Measurements from ENCODE around the gene ATG9B. TPM values are rescaled to one million over a fixed set of nuclear protein-coding genes. Genes with fewer than 3 reads are reported as not detected.

The ATG9B gene
- total and polyA plus RNA-seq, 2 donors (not counting 1 experiment from before 2014, with no cell fraction given), result under 0.01 to 0.03 TPM

GRCh38 chr7:151062111-151062398, 37.8 kb upstream of the ATG9B start:
- Histone ChIP-seq H2AFZ (ENCODE audit: low read length) (no peak overlapping the region), H3K4me3 (replicated peaks in 1 of 4; ENCODE audit: control extremely low read depth in 1 of 4, insufficient read depth in 1 of 4, low read depth in 3 of 4, low read length in 4 of 4) (peak overlapping the region in 1 of 4 experiments; percentile 89), H4K20me1 (ENCODE audit: control insufficient read depth, extremely low read depth, insufficient read depth, low read length) (no peaks in the 10 kb centered on the region), H3K27me3 (ENCODE audit: control insufficient read depth, insufficient read depth, low read length) (no peaks in the 10 kb centered on the region), H3K79me2 (ENCODE audit: control insufficient read depth, insufficient read depth, low read length) (peaks cover 33% of the 10 kb centered on the region), H3K9ac (ENCODE audit: insufficient read depth, low read length) (no peak overlapping the region), H3K4me2 (ENCODE audit: extremely low read depth, insufficient read depth, low read length) (no peak overlapping the region), H3K9me3 (ENCODE audit: control insufficient read depth, insufficient read depth, low read depth, low read length) (no peaks in the 10 kb centered on the region), H3K4me1 (ENCODE audit: control insufficient read depth, extremely low read depth, insufficient read depth, low read length) (peaks cover 20% of the 10 kb centered on the region), H3K27ac (ENCODE audit: insufficient read depth, low read length) (no peak overlapping the region), H3K36me3 (ENCODE audit: control insufficient read depth, insufficient read depth, low read length) (peaks cover 18% of the 10 kb centered on the region)
- TF ChIP-seq CTCF (conservative IDR thresholded peaks at IDR 0.05 in 1 of 2, IDR thresholded peaks at IDR 0.05 in 1 of 2; ENCODE audit: low read depth in 1 of 2, low read length in 2 of 2) (no peak), EZH2 (IDR thresholded peaks at IDR 0.05; ENCODE audit: low read length, missing control alignments) (no peak)
- DNase-seq (ENCODE audit: low read depth in 2 of 2), result no peak

GRCh38 chr7:151061213-151062110, 37.2 kb upstream of the ATG9B start:
- TF ChIP-seq EZH2 (IDR thresholded peaks at IDR 0.05; ENCODE audit: low read length, missing control alignments) (no peak), CTCF (conservative IDR thresholded peaks at IDR 0.05 in 1 of 2, IDR thresholded peaks at IDR 0.05 in 1 of 2; ENCODE audit: low read depth in 1 of 2, low read length in 2 of 2) (no peak)
- peaks cover 33% of the 10 kb centered on the region for H3K79me2 ChIP-seq (ENCODE audit: control insufficient read depth, insufficient read depth, low read length)
- H3K9me3 ChIP-seq (ENCODE audit: control insufficient read depth, insufficient read depth, low read depth, low read length), result no peaks in the 10 kb centered on the region
- H3K36me3 ChIP-seq (ENCODE audit: control insufficient read depth, insufficient read depth, low read length), result peaks cover 18% of the 10 kb centered on the region
- H3K4me3 ChIP-seq (replicated peaks in 1 of 4; ENCODE audit: control extremely low read depth in 1 of 4, insufficient read depth in 1 of 4, low read depth in 3 of 4, low read length in 4 of 4), result peak overlapping the region; percentile 12 to 89 (median 81)
- H3K27me3 ChIP-seq (ENCODE audit: control insufficient read depth, insufficient read depth, low read length), result no peaks in the 10 kb centered on the region
- peak overlapping the region; percentile 93 for H3K4me2 ChIP-seq (ENCODE audit: extremely low read depth, insufficient read depth, low read length)
- peak overlapping the region; percentile 93 for H3K27ac ChIP-seq (ENCODE audit: insufficient read depth, low read length)
- no peaks in the 10 kb centered on the region for H4K20me1 ChIP-seq (ENCODE audit: control insufficient read depth, extremely low read depth, insufficient read depth, low read length)
- no peak for DNase-seq (ENCODE audit: low read depth in 2 of 2)
- no peak overlapping the region for H3K9ac ChIP-seq (ENCODE audit: insufficient read depth, low read length)
- H2AFZ ChIP-seq (ENCODE audit: low read length), result no peak overlapping the region
- H3K4me1 ChIP-seq (ENCODE audit: control insufficient read depth, extremely low read depth, insufficient read depth, low read length), result peaks cover 23% of the 10 kb centered on the region

- no peak overlapping the region for H2AFZ ChIP-seq (ENCODE audit: low read length)
- peak overlapping the region; percentile 93 for H3K27ac ChIP-seq (ENCODE audit: insufficient read depth, low read length)
- peak overlapping the region; percentile 80 to 89 (median 81) for H3K4me3 ChIP-seq (replicated peaks in 1 of 4; ENCODE audit: control extremely low read depth in 1 of 4, insufficient read depth in 1 of 4, low read depth in 3 of 4, low read length in 4 of 4)
- H3K79me2 ChIP-seq (ENCODE audit: control insufficient read depth, insufficient read depth, low read length), result peaks cover 33% of the 10 kb centered on the region
- peak overlapping the region; percentile 74 for H3K9ac ChIP-seq (ENCODE audit: insufficient read depth, low read length)
- H3K27me3 ChIP-seq (ENCODE audit: control insufficient read depth, insufficient read depth, low read length), result no peaks in the 10 kb centered on the region
- peaks cover 23% of the 10 kb centered on the region for H3K4me1 ChIP-seq (ENCODE audit: control insufficient read depth, extremely low read depth, insufficient read depth, low read length)
- H3K36me3 ChIP-seq (ENCODE audit: control insufficient read depth, insufficient read depth, low read length), result peaks cover 13% of the 10 kb centered on the region
- H3K9me3 ChIP-seq (ENCODE audit: control insufficient read depth, insufficient read depth, low read depth, low read length), result no peaks in the 10 kb centered on the region
- H4K20me1 ChIP-seq (ENCODE audit: control insufficient read depth, extremely low read depth, insufficient read depth, low read length), result no peaks in the 10 kb centered on the region
- DNase-seq (ENCODE audit: low read depth in 2 of 2), result peak in 1 of 2 donors; percentile 34
- no peak for TF ChIP-seq EZH2 (IDR thresholded peaks at IDR 0.05; ENCODE audit: low read length, missing control alignments)
- TF ChIP-seq CTCF (conservative IDR thresholded peaks at IDR 0.05 in 1 of 2, IDR thresholded peaks at IDR 0.05 in 1 of 2; ENCODE audit: low read depth in 1 of 2, low read length in 2 of 2), result peak in 1 of 2 donors; percentile 5
- peak overlapping the region; percentile 93 for H3K4me2 ChIP-seq (ENCODE audit: extremely low read depth, insufficient read depth, low read length)
These were observed 36.3 kb upstream of the ATG9B start for GRCh38 chr7:151060416-151061212.

Data from fibroblast of lung (primary cell).